Central memory CD8-positive, alpha-beta T cell (primary cell): ENCODE results near the gene RASA3.

ENCODE experiments used
- ATAC-seq: fragments of 150-1000 bp; cut with Tn5 transposase; replicated peaks from 2 replicates; pipeline ENCODE4 v1.10.0; 2022; ENCODE audit warnings: mild to moderate bottlenecking, moderate FRiP score, moderate number of reproducible peaks; ENCODE audit not compliant: poor library complexity, severe bottlenecking; ENCODE audit errors: extremely low read depth
- DNase-seq, 2 donors: peaks; one replicate each; pipeline ENCODE4 v3.0.0; 2021; ENCODE audit warnings: low spot score in 2 of 2
- H3K27ac Mint-ChIP-seq: one replicate; pipeline ENCODE4 v1.8.0; 2022; ENCODE audit warnings: low read depth, mild to moderate bottlenecking, moderate library complexity, mixed read lengths
- H3K27me3 Mint-ChIP-seq: one replicate; pipeline ENCODE4 v1.8.0; 2022; ENCODE audit warnings: mixed read lengths
- H3K36me3 Mint-ChIP-seq: one replicate; pipeline ENCODE4 v1.8.0; 2022; ENCODE audit warnings: mild to moderate bottlenecking, moderate library complexity, mixed read lengths; ENCODE audit not compliant: insufficient read depth
- H3K4me1 Mint-ChIP-seq: one replicate; pipeline ENCODE4 v1.8.0; 2022; ENCODE audit warnings: mixed read lengths
- H3K4me3 Mint-ChIP-seq: one replicate; pipeline ENCODE4 v1.8.0; 2022; ENCODE audit warnings: mild to moderate bottlenecking, moderate library complexity, mixed read lengths
- H3K9me3 Mint-ChIP-seq: one replicate; pipeline ENCODE4 v1.8.0; 2022; ENCODE audit warnings: mixed read lengths

Gene RASA3

GRCh38 chr13:114013952-114014629 lies 118.3 kb downstream of the RASA3 start:
- H3K4me3 Mint-ChIP-seq = no peak overlapping the region
- ATAC-seq (no peak), DNase-seq (no peak)
- H3K27ac Mint-ChIP-seq = no peak overlapping the region
- H3K27me3 Mint-ChIP-seq = no peaks in the 10 kb centered on the region
- peaks cover 6% of the 10 kb centered on the region for H3K4me1 Mint-ChIP-seq
- peaks cover 32% of the 10 kb centered on the region for H3K36me3 Mint-ChIP-seq
- no peaks in the 10 kb centered on the region for H3K9me3 Mint-ChIP-seq

- peaks cover 6% of the 10 kb centered on the region for H3K4me1 Mint-ChIP-seq
- H3K36me3 Mint-ChIP-seq = peaks cover 31% of the 10 kb centered on the region
- H3K27ac Mint-ChIP-seq = no peak overlapping the region
- H3K4me3 Mint-ChIP-seq = no peak overlapping the region
- H3K27me3 Mint-ChIP-seq = no peaks in the 10 kb centered on the region
- no peaks in the 10 kb centered on the region for H3K9me3 Mint-ChIP-seq
- no peak for ATAC-seq
- no peak for DNase-seq
These were observed 119.1 kb downstream of the RASA3 start for GRCh38 chr13:114013336-114013735.

GRCh38 chr13:114012921-114013320 lies 119.5 kb downstream of the RASA3 start:
- H3K4me3 Mint-ChIP-seq = no peak overlapping the region
- H3K9me3 Mint-ChIP-seq = no peaks in the 10 kb centered on the region
- ATAC-seq = no peak
- H3K4me1 Mint-ChIP-seq = peaks cover 6% of the 10 kb centered on the region
- H3K27me3 Mint-ChIP-seq = no peaks in the 10 kb centered on the region
- no peak overlapping the region for H3K27ac Mint-ChIP-seq
- DNase-seq = no peak
- peaks cover 28% of the 10 kb centered on the region for H3K36me3 Mint-ChIP-seq

- Mint-ChIP-seq H3K27ac (no peak overlapping the region), H3K36me3 (peaks cover 28% of the 10 kb centered on the region), H3K9me3 (no peaks in the 10 kb centered on the region), H3K27me3 (no peaks in the 10 kb centered on the region), H3K4me1 (peaks cover 6% of the 10 kb centered on the region), H3K4me3 (no peak overlapping the region)
- DNase-seq (no peak), ATAC-seq (no peak)
These were observed 120.3 kb downstream of the RASA3 start for GRCh38 chr13:114012141-114012540.

GRCh38 chr13:114011226-114011625 lies 121.2 kb downstream of the RASA3 start:
- H3K9me3 Mint-ChIP-seq = no peaks in the 10 kb centered on the region
- peak overlapping the region; percentile 11 for H3K4me3 Mint-ChIP-seq
- peaks cover 6% of the 10 kb centered on the region for H3K4me1 Mint-ChIP-seq
- no peaks in the 10 kb centered on the region for H3K27me3 Mint-ChIP-seq
- no peak for DNase-seq
- H3K36me3 Mint-ChIP-seq = peaks cover 28% of the 10 kb centered on the region
- ATAC-seq = no peak
- H3K27ac Mint-ChIP-seq = no peak overlapping the region

GRCh38 chr13:114010401-114011101 lies 121.9 kb downstream of the RASA3 start:
- ATAC-seq (no peak), DNase-seq (no peak)
- H3K4me3 Mint-ChIP-seq = peak overlapping the region; percentile 11
- peaks cover 6% of the 10 kb centered on the region for H3K4me1 Mint-ChIP-seq
- H3K27ac Mint-ChIP-seq = no peak overlapping the region
- H3K27me3 Mint-ChIP-seq = no peaks in the 10 kb centered on the region
- H3K9me3 Mint-ChIP-seq = no peaks in the 10 kb centered on the region
- peaks cover 28% of the 10 kb centered on the region for H3K36me3 Mint-ChIP-seq

- peaks cover 34% of the 10 kb centered on the region for H3K36me3 Mint-ChIP-seq
These were observed 122.6 kb downstream of the RASA3 start for GRCh38 chr13:114009590-114010400.

GRCh38 chr13:114008964-114009589 lies 123.3 kb downstream of the RASA3 start:
- H3K27me3 Mint-ChIP-seq = no peaks in the 10 kb centered on the region
- no peak for DNase-seq
- no peak for ATAC-seq
- peaks cover 14% of the 10 kb centered on the region for H3K4me1 Mint-ChIP-seq
- H3K4me3 Mint-ChIP-seq = no peak overlapping the region
- H3K9me3 Mint-ChIP-seq = no peaks in the 10 kb centered on the region
- H3K36me3 Mint-ChIP-seq = peaks cover 36% of the 10 kb centered on the region
- H3K27ac Mint-ChIP-seq = peak overlapping the region; percentile 49

More at GRCh38 chr13:114009590-114010400, 122.6 kb downstream of the RASA3 start:
- Mint-ChIP-seq H3K27ac (no peak overlapping the region), H3K4me3 (no peak overlapping the region), H3K4me1 (peaks cover 9% of the 10 kb centered on the region), H3K27me3 (no peaks in the 10 kb centered on the region), H3K9me3 (no peaks in the 10 kb centered on the region)
- ATAC-seq = no peak
- no peak for DNase-seq

- Mint-ChIP-seq H3K27me3 (no peaks in the 10 kb centered on the region), H3K4me1 (peaks cover 14% of the 10 kb centered on the region), H3K27ac (no peak overlapping the region), H3K4me3 (no peak overlapping the region), H3K36me3 (peaks cover 41% of the 10 kb centered on the region), H3K9me3 (no peaks in the 10 kb centered on the region)
- ATAC-seq = no peak
- no peak for DNase-seq
These were observed 124.9 kb downstream of the RASA3 start for GRCh38 chr13:114007566-114007965.

GRCh38 chr13:114005206-114005724 lies 127.2 kb downstream of the RASA3 start:
- Mint-ChIP-seq H3K27me3 (no peaks in the 10 kb centered on the region), H3K4me1 (peaks cover 8% of the 10 kb centered on the region), H3K9me3 (no peaks in the 10 kb centered on the region), H3K36me3 (peaks cover 48% of the 10 kb centered on the region), H3K27ac (no peak overlapping the region), H3K4me3 (peak overlapping the region; percentile 23)
- no peak for ATAC-seq
- DNase-seq = no peak

GRCh38 chr13:114004420-114005205 lies 127.8 kb downstream of the RASA3 start:
- peak overlapping the region; percentile 23 for H3K4me3 Mint-ChIP-seq
- no peaks in the 10 kb centered on the region for H3K9me3 Mint-ChIP-seq
- peaks cover 45% of the 10 kb centered on the region for H3K36me3 Mint-ChIP-seq
- DNase-seq (no peak), ATAC-seq (no peak)
- peaks cover 8% of the 10 kb centered on the region for H3K4me1 Mint-ChIP-seq
- no peaks in the 10 kb centered on the region for H3K27me3 Mint-ChIP-seq
- peak overlapping the region; percentile 22 for H3K27ac Mint-ChIP-seq
